ENCODE measurements around the gene FCHO1.
A peak's percentile ranks its signal among the peaks of the same experiment; 100 is the strongest.

DNA sequence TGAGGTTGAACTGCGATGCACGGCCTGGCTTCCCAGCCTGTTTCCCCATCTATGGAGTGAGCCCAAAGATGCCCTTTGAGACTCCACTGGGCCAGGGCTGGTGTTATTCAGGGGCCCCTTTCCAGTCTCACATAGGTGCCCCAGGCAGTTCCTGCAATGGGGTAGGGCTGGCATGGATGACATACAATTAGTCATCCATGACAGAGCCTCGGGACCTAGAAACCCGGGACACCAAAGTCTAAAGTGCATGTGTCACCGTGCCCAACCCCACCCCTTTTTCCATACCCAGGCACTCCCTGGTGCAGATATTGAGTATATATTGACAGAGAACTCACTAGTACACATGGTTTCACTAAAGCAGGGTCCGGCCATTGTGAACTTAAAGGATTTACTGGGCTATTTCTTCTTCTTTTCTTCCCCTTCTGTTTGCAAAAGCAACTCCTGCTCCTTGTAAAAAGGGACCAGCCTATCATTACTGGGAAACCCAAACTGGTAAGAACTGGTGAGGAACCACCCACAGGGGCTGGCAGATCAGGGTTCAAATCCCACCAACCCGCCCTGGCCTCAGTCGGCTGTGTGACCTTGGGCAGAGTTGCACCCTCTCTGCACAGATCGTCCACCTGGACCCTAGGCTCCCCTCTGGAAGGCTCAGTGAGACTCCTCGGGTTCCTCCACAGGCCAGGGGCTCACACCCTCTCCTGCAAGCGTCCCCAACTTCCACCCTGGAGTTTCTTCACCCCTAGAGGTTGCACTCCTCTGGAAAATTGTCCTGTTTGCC, 46.3 kb downstream of the FCHO1 start:
- TF ChIP-seq, protein P1, sequence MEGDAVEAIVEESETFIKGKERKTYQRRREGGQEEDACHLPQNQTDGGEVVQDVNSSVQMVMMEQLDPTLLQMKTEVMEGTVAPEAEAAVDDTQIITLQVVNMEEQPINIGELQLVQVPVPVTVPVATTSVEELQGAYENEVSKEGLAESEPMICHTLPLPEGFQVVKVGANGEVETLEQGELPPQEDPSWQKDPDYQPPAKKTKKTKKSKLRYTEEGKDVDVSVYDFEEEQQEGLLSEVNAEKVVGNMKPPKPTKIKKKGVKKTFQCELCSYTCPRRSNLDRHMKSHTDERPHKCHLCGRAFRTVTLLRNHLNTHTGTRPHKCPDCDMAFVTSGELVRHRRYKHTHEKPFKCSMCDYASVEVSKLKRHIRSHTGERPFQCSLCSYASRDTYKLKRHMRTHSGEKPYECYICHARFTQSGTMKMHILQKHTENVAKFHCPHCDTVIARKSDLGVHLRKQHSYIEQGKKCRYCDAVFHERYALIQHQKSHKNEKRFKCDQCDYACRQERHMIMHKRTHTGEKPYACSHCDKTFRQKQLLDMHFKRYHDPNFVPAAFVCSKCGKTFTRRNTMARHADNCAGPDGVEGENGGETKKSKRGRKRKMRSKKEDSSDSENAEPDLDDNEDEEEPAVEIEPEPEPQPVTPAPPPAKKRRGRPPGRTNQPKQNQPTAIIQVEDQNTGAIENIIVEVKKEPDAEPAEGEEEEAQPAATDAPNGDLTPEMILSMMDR (IDR thresholded peaks at IDR 0.05): no peak
- TF ChIP-seq POLR2A (IDR thresholded peaks at IDR 0.05) (peak; percentile 52), EP300 (IDR thresholded peaks at IDR 0.05; ENCODE audit: low read depth) (peak; percentile 81), POLR2AphosphoS5 (IDR thresholded peaks at IDR 0.05) (peak in 2 of 3 donors; percentile 68 to 85)

Data from transverse colon (tissue), 4 donors.